ENCODE measurements around the gene FCRL2. TPM values are rescaled to one million over a fixed set of nuclear protein-coding genes. Genes with fewer than 3 reads are reported as not detected.

The FCRL2 gene
- not detected in 2 replicates for total RNA-seq

- peak; percentile 12 for DNase-seq (ENCODE audit: low read depth)
- TF ChIP-seq CTCF (conservative IDR thresholded peaks at IDR 0.05; ENCODE audit: low read depth, low read length) = no peak
Measured at GRCh38 chr1:157776971-157777391, at the start of gene FCRL2. FCRL2 (minus strand) TSS chr1:157777132; CDS start chr1:157777073, 59 bp downstream.

GRCh38 chr1:157820299-157820698 is 43.4 kb upstream of the FCRL2 start:
- no peak for DNase-seq (ENCODE audit: low read depth)
- TF ChIP-seq CTCF (conservative IDR thresholded peaks at IDR 0.05; ENCODE audit: low read depth, low read length) = no peak
- H3K4me3 ChIP-seq (ENCODE audit: low read depth, low read length) = no peak overlapping the region

More at GRCh38 chr1:157776971-157777391, at the start of gene FCRL2:
- H3K4me3 ChIP-seq (ENCODE audit: low read depth, low read length) = no peak within 1 kb of the TSS

GRCh38 chr1:157819896-157820295 is 43.0 kb upstream of the FCRL2 start, which contains the start of gene FCRL1:
FCRL1 (minus strand) TSS chr1:157820120; CDS start chr1:157820037, 83 bp downstream.
- H3K4me3 ChIP-seq (ENCODE audit: low read depth, low read length) = no peak within 1 kb of the TSS
- TF ChIP-seq CTCF (conservative IDR thresholded peaks at IDR 0.05; ENCODE audit: low read depth, low read length) = no peak
- DNase-seq (ENCODE audit: low read depth) = no peak

GRCh38 chr1:157819215-157819614 is 42.3 kb upstream of the FCRL2 start:
- DNase-seq (ENCODE audit: low read depth) = no peak
- H3K4me3 ChIP-seq (ENCODE audit: low read depth, low read length) = no peak overlapping the region
- TF ChIP-seq CTCF (conservative IDR thresholded peaks at IDR 0.05; ENCODE audit: low read depth, low read length) = no peak

- DNase-seq (ENCODE audit: low read depth) = no peak
- TF ChIP-seq CTCF (conservative IDR thresholded peaks at IDR 0.05; ENCODE audit: low read depth, low read length) = no peak
- no peak overlapping the region for H3K4me3 ChIP-seq (ENCODE audit: low read depth, low read length)
Measured at GRCh38 chr1:157813269-157813668, 36.3 kb upstream of the FCRL2 start.

GRCh38 chr1:157806431-157807149 is 29.7 kb upstream of the FCRL2 start:
- TF ChIP-seq CTCF (conservative IDR thresholded peaks at IDR 0.05; ENCODE audit: low read depth, low read length) = no peak
- H3K4me3 ChIP-seq (ENCODE audit: low read depth, low read length) = no peak overlapping the region
- no peak for DNase-seq (ENCODE audit: low read depth)

- DNase-seq (ENCODE audit: low read depth) = no peak
- TF ChIP-seq CTCF (conservative IDR thresholded peaks at IDR 0.05; ENCODE audit: low read depth, low read length) = no peak
- H3K4me3 ChIP-seq (ENCODE audit: low read depth, low read length) = no peak overlapping the region
Measured at GRCh38 chr1:157803851-157804250, 26.9 kb upstream of the FCRL2 start.
